GM12864 (cell line): ENCODE measurements around the gene NEK3.

Source experiments
- DNase-seq: peaks from one replicate; pipeline ENCODE4 v3.0.0-alpha.2; 2011; ENCODE audit warnings: low read depth
- H3K4me3 ChIP-seq: 2 replicates; pipeline ENCODE4 v1.5.1; 2011; ENCODE audit warnings: mild to moderate bottlenecking, low read depth, low read length, control low read depth
- CTCF ChIP-seq: IDR thresholded peaks from 2 replicates; pipeline ENCODE4 v1.5.1; 2011; ENCODE audit warnings: low read depth, mild to moderate bottlenecking, moderate library complexity, low read length, control low read depth, inconsistent platforms; ENCODE audit errors: missing control alignments

NEK3 gene

GRCh38 chr13:52158629-52159158 lies 703 bp downstream of the NEK3 start:
- H3K4me3 ChIP-seq: peak overlapping the region; percentile 79
- no peak for DNase-seq
- TF ChIP-seq CTCF: no peak

GRCh38 chr13:52156724-52157261 lies 2.6 kb downstream of the NEK3 start:
- H3K4me3 ChIP-seq: no peak overlapping the region
- no peak for TF ChIP-seq CTCF
- DNase-seq: no peak

GRCh38 chr13:52155177-52155576 lies 4.2 kb downstream of the NEK3 start:
- no peak for TF ChIP-seq CTCF
- no peak overlapping the region for H3K4me3 ChIP-seq
- DNase-seq: no peak

DNA sequence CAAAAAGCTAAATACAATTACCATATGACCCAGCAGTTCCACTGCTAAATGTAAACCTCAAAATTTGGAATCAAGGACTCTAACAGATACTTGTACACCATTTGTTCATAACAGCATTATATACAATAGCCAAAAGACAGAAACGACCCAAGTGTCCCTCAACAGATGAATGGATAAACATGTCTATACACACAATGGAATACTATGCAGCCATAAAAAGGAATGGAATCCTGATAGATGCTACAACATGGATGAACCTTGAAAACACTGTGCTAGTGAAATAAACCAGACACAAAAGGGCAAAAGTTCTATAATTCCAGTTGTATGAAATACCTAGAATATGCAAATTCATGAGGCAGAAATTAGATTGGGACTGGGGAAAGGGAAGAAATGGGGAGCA lies 12.2 kb downstream of the NEK3 start:
- DNase-seq: no peak
- H3K4me3 ChIP-seq: no peak overlapping the region
- TF ChIP-seq CTCF: no peak

- TF ChIP-seq CTCF: no peak
- DNase-seq: no peak
- H3K4me3 ChIP-seq: no peak overlapping the region
These were observed 18.1 kb downstream of the NEK3 start for GRCh38 chr13:52141299-52141698.

DNA sequence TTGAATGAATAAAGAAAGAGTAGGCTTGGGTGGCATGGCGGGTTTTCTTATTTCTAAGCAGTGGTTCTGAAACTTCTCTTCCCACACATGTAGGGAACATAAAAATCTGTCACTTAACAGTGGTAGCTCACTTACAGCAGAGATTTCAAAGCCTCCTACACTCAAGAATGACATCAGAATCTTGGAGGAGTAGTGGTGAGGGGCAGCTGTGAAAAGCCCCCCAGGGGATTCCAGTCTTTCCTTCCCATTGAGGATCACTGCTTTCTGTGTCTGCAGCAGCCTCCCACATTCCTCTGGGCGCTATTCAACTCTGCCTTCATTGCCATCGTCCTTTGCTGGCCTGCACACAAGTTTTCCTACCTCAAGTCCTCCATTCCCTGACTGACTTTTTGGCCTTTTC lies 21.9 kb downstream of the NEK3 start:
- TF ChIP-seq CTCF: no peak
- H3K4me3 ChIP-seq: no peak overlapping the region

DNA sequence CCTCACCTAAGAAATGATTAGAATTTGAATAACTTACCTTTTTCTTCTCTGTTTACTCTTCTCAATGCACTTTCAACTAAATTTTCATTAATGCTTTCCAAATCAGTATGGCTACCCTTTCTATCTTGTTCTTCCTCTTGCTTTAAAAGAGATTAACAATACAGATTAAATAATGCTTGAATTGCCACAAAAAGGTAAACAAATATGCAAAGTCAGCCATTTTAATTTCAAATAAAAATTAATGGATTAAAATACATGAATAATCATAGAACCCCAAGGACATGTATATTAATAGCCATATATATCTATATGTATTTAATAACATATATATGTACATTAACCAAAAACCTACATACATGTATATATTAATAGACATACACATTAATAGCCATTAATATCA lies 22.6 kb downstream of the NEK3 start:
- DNase-seq: no peak
- TF ChIP-seq CTCF: no peak
- no peak overlapping the region for H3K4me3 ChIP-seq

More for the DNA sequence above, 21.9 kb downstream of the NEK3 start:
- no peak for DNase-seq
